SK-N-DZ (cell line): ENCODE results near the gene PFDN6.
"Not testable (repeated sequence)": the region's sequence is repeated elsewhere in the genome, so short reads cannot be mapped to it uniquely, and the experiment has no call there.

ENCODE experiments used
- DNase-seq: peaks from one replicate; pipeline ENCODE4 v3.0.0-alpha.2; 2015; ENCODE audit warnings: low spot score

Gene PFDN6

GRCh38 chr6:33273924-33274902 is 15.2 kb upstream of the PFDN6 start:
- DNase-seq = no peak

- not testable (repeated sequence) for DNase-seq
These were observed 13.4 kb upstream of the PFDN6 start for GRCh38 chr6:33275795-33276580.

- no peak for DNase-seq
These were observed 12.9 kb upstream of the PFDN6 start for GRCh38 chr6:33276581-33276863.

GRCh38 chr6:33276864-33277662 is 12.3 kb upstream of the PFDN6 start, which contains the start of gene B3GALT4:
B3GALT4 (plus strand) TSS chr6:33277123; CDS start chr6:33277420, 297 bp downstream.
- DNase-seq = peak; percentile 87

GRCh38 chr6:33277663-33278391 is 11.6 kb upstream of the PFDN6 start:
- DNase-seq = no peak

- no peak for DNase-seq
These were observed 11.0 kb upstream of the PFDN6 start for GRCh38 chr6:33278392-33278741.

GRCh38 chr6:33278810-33279209 is 10.6 kb upstream of the PFDN6 start:
- no peak for DNase-seq

GRCh38 chr6:33279257-33279695 is 10.1 kb upstream of the PFDN6 start:
- DNase-seq = no peak

GRCh38 chr6:33279971-33280511 is 9.4 kb upstream of the PFDN6 start:
- peak; percentile 82 for DNase-seq

GRCh38 chr6:33280539-33280938 is 8.9 kb upstream of the PFDN6 start:
- no peak for DNase-seq

GRCh38 chr6:33285214-33285613 is 4.2 kb upstream of the PFDN6 start:
- not testable (repeated sequence) for DNase-seq

GRCh38 chr6:33286946-33287914 is 2.2 kb upstream of the PFDN6 start:
- DNase-seq = no peak

GRCh38 chr6:33288141-33288920 is 1.1 kb upstream of the PFDN6 start:
- DNase-seq = no peak

GRCh38 chr6:33289784-33290315 is 449 bp downstream of the PFDN6 start:
- DNase-seq = no peak

GRCh38 chr6:33290459-33290858 is 1.1 kb downstream of the PFDN6 start:
- no peak for DNase-seq

- no peak for DNase-seq
These were observed 3.7 kb downstream of the PFDN6 start for GRCh38 chr6:33292996-33293682.

GRCh38 chr6:33294086-33294823 is 4.9 kb downstream of the PFDN6 start:
- peak; percentile 78 for DNase-seq
